GM19324 (cell line): Measurements from ENCODE around the gene OCA2.
"Not testable (repeated sequence)": the region's sequence is repeated elsewhere in the genome, so short reads cannot be mapped to it uniquely, and the experiment has no call there.

Source experiments
- ATAC-seq: cut with Tn5 transposase; IDR thresholded peaks from one replicate; pipeline ENCODE4 v1.9.1; 2021; ENCODE audit warnings: mild to moderate bottlenecking, moderate library complexity; ENCODE audit not compliant: unreplicated experiment, low FRiP score

OCA2 gene

GRCh38 chr15:27796405-27797320 lies 302.5 kb downstream of the OCA2 start:
- no peak for ATAC-seq

GRCh38 chr15:27792756-27793264 lies 306.3 kb downstream of the OCA2 start:
- no peak for ATAC-seq

DNA sequence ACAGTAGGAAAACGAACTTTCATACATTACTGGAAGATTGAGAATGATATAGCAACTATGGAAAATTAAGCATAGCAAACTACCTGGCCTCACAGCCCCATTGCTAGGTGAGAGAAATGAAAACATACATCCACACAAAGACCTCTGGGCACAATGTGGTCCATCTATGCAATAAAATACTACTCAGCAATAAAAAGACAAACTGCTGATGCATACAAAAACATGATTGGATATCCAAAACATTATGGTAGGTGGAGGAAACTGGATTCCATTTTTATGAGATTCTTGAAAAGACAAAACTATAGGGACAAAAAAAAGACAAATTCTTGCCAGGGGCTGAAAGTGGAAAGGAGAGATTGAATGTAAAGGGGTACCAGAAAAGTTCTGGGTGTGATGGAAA lies 308.8 kb downstream of the OCA2 start:
- ATAC-seq, result no peak

GRCh38 chr15:27787931-27788330 lies 311.2 kb downstream of the OCA2 start:
- ATAC-seq, result no peak

DNA sequence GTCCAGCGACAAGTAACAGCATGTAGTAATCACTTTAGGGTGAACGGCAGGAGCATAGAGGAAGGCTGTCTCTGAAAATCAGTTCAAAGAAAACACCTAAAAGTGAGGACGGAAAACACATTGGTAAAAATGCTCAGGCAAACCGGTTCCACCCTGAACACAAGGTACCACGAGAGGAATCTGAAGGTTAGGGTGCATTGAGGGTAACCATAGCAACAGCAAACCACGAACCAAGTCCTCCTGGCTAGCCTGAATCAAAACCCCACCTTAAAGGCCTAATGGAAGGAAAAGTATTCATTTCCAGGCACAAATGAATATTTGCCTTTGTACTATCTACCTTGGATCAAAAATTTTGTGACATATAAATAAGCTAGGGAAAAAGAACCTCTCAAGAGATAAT lies 315.0 kb downstream of the OCA2 start:
- ATAC-seq, result no peak

GRCh38 chr15:27783678-27784077 lies 315.4 kb downstream of the OCA2 start:
- no peak for ATAC-seq

- no peak for ATAC-seq
Observed at GRCh38 chr15:27782125-27782524, 317.0 kb downstream of the OCA2 start.

DNA sequence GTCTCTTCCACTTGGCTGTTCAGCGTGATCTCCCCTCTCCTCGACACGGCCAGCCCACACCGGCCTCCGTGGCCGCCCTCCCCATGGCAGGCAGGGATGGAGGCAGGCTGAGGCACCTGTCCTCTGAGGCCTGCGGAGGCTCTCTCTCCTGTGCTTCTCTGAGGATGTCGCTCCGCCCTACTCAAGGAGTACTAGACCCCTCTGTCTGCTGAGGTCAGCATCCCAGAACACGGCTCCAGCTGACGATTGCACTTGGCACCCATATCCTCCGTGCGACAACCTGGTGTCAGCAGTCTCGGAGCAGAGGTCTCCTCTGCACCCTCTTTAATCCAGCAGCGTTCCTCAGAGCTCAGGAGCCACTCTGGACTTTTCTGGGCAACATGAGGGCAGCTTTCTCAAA lies 322.6 kb downstream of the OCA2 start:
- ATAC-seq, result no peak

- ATAC-seq, result no peak
Observed at GRCh38 chr15:27774638-27775037, 324.5 kb downstream of the OCA2 start.

DNA sequence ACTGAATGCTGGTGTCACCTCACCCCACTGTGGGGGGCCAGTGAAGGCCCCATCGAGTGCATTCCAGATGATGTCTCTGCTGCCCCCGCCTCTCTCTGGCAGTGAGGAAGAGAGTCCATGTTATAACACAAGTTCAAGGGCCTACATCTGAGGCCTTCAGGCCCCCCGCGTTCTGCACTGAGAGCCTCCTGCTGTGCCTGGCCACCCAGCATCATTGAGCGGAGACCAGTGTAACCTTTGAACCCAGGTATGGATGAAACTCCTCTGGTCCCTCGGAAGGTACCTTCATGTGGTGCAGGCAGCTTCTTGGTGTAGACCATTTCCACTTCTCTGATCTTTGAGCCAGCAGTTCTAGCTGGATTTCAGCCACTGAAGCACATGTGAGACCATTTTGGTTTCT lies 324.9 kb downstream of the OCA2 start:
- no peak for ATAC-seq

DNA sequence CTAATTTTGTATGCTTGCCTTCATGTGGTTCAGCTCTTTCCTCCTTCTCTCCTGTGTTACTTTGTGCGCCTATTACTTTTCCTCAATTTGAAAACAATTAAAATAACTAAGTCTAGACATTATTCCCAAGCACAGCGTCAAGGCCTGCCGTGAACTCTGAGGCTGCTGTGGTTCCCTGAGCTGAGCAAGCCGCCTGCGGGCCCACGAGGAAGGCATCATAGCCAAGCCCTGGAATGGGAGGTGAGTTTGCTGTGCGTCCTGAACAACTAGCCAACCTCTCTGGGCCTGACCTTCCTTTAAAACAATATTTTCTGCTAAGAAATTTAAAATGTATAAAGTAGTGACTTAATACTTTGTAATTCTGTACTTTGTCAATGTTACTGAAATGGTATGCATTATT lies 327.2 kb downstream of the OCA2 start:
- ATAC-seq, result no peak

- no peak for ATAC-seq
Observed at GRCh38 chr15:27770769-27771554, 328.2 kb downstream of the OCA2 start.

DNA sequence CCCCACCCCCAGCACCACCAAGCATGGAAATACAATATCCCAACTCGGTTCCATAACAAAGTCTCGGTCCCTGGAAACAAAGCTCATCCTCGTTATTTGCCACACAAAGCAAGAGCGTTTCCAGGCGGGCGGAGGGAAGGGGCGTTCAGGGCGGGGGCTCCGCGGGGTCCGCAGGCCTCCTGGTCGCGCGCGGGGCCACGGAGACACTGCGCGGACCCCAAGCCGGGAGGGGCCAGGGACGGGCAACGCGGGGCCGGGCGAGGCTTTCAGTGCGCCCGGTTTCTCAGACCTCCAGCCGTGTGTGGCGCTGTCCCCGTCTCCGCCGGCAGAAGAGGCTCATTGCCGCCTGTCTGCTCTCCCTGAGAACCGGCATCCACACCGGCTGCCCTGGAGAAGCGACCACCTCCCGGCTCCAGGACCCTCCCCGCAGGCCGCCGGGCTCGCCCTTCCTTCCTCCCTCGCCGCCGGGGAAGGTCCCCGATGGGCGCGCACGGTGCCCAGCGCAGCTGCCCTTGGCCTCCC lies 329.0 kb downstream of the OCA2 start:
- ATAC-seq, result no peak

DNA sequence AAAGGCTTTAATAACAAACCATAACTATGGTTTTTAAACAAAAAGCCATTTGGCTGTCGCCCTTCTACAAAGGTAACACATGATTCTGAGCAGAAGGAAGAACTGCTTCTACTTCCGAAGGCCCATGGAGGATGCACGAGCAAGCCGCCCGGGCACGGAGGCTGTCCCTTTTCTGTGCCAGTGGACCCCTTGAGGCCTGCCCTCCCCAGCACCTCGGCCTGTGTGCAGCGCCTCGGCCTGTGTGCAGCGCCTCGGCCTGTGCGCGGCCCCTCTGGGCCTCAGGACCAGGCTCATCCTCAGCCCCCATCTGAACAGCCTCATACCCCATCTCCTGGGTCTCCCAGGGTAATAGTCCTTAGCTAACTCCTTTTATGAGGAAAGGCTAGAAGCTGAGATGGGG lies 329.5 kb downstream of the OCA2 start:
- ATAC-seq, result no peak

- ATAC-seq, result no peak
Observed at GRCh38 chr15:27768732-27769475, 330.2 kb downstream of the OCA2 start.

GRCh38 chr15:27767918-27768640 lies 331.0 kb downstream of the OCA2 start:
- no peak for ATAC-seq

- not testable (repeated sequence) for ATAC-seq
Observed at GRCh38 chr15:27767430-27767829, 331.7 kb downstream of the OCA2 start.

- no peak for ATAC-seq
Observed at GRCh38 chr15:27764339-27764738, 334.8 kb downstream of the OCA2 start.

DNA sequence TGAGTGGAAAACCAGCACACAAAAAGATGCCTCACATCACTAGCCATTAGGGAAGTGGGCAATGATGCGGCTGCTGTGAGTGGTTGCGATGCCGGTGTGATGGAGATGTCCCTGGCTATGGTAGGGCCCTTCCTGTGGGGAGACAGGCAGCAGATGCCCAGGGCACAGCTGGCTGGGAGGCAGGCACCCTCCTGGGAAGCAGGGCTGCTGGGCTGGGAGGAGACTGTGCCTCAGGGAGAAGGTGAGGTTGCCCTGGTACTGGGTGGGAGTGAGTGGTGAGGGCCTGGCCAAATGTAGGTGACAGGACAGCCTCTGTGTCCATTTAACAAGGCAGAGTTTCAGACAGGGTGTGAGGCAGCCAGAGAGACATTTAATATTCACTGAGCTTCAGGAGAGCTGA lies 335.6 kb downstream of the OCA2 start:
- ATAC-seq, result no peak

GRCh38 chr15:27762471-27762870 lies 336.6 kb downstream of the OCA2 start:
- no peak for ATAC-seq
